PFSK-1 (cell line): ENCODE results near the gene ASCL1.

Experiments used
- FOXP2 ChIP-seq: optimal IDR thresholded peaks from 2 replicates; pipeline ENCODE3; 2011; ENCODE audit warnings: borderline replicate concordance, control low read depth, inconsistent platforms; ENCODE audit not compliant: insufficient read depth; ENCODE audit errors: extremely low read length, extremely low read depth
- POLR2AphosphoS5 ChIP-seq: IDR thresholded peaks from 2 replicates; pipeline ENCODE4 v1.6.1; 2012; ENCODE audit warnings: low read depth, mild to moderate bottlenecking, control low read depth, low read length, moderate library complexity
- REST ChIP-seq, 2 experiments: IDR thresholded peaks; 2 replicates each; pipeline versions ENCODE4 v1.6.1 to v1.8.0; 2011 to 2012; ENCODE audit warnings: low read depth in 2 of 2, low read length in 2 of 2, control low read depth in 1 of 2, inconsistent platforms in 1 of 2, mild to moderate bottlenecking in 1 of 2, moderate library complexity in 1 of 2; ENCODE audit not compliant: insufficient read depth in 1 of 2
- SIN3A ChIP-seq: IDR thresholded peaks from 2 replicates; pipeline ENCODE4 v1.6.1; 2012; ENCODE audit warnings: mild to moderate bottlenecking, low read length, moderate library complexity, borderline replicate concordance; ENCODE audit not compliant: insufficient read depth
- TAF1 ChIP-seq: IDR thresholded peaks from 2 replicates; pipeline ENCODE4 v1.6.1; 2012; ENCODE audit warnings: low read length, control low read depth, borderline replicate concordance; ENCODE audit not compliant: insufficient read depth

DNA sequence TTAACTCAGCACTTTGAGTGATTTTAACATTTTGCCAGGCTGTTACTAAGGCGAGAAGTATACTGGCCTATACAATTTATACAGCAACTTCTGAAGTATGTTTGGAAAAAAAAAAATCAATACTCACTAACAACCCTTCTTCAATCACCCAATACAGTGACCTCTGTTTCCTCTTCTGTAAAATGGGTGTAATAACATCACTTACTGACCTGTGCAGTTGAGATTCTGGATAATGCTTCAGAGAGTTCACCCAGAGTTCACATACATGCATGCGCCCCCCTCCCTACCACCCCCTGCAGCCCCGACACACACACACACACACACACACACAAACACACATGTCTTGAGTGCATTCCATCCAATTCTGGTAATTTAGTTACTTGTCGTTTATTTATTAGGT is 49.6 kb upstream of the ASCL1 start:
- TF ChIP-seq REST (IDR thresholded peaks at IDR 0.05; ENCODE audit: insufficient read depth in 1 of 2, low read depth in 2 of 2, low read length in 2 of 2) (no peak), POLR2AphosphoS5 (no peak), TAF1 (no peak), SIN3A (no peak), FOXP2 (no peak)
